Loucy (cell line): ENCODE results near the gene HAUS8.

ENCODE experiments used
- H2AFZ ChIP-seq: fragments of 200-600 bp; sonication (generic); 2 replicates; pipeline ENCODE4 v1.6.0; 2016; ENCODE audit warnings: antibody characterized with exemption, mild to moderate bottlenecking, low read length, moderate library complexity
- H3F3A ChIP-seq: fragments of 200-600 bp; 2 replicates; pipeline ENCODE4 v1.6.0; 2016; ENCODE audit warnings: antibody characterized with exemption, low read depth, mild to moderate bottlenecking
- H3K27me3 ChIP-seq: fragments of 200-600 bp; sonication (generic); 2 replicates; pipeline ENCODE4 v1.6.1; 2014; ENCODE audit warnings: low read length, mild to moderate bottlenecking; ENCODE audit not compliant: insufficient read depth, poor library complexity, severe bottlenecking
- H3K36me3 ChIP-seq: fragments of 200-600 bp; sonication (generic); 2 replicates; pipeline ENCODE4 v1.6.1; 2016; ENCODE audit warnings: low read length; ENCODE audit not compliant: insufficient read depth
- H3K4me1 ChIP-seq: fragments of 200-600 bp; sonication (generic); 2 replicates; pipeline ENCODE4 v1.5.1; 2014; ENCODE audit warnings: low read length, mild to moderate bottlenecking; ENCODE audit not compliant: insufficient read depth, poor library complexity, severe bottlenecking
- H3K4me2 ChIP-seq: fragments of 200-600 bp; sonication (generic); 2 replicates; pipeline ENCODE4 v1.6.0; 2014; ENCODE audit warnings: antibody characterized with exemption, low read length, low read depth, mild to moderate bottlenecking; ENCODE audit not compliant: poor library complexity, severe bottlenecking
- H3K4me3 ChIP-seq: fragments of 200-600 bp; sonication (generic); 2 replicates; pipeline ENCODE4 v1.5.1; 2014; ENCODE audit warnings: low read length, mild to moderate bottlenecking, mixed read lengths; ENCODE audit not compliant: poor library complexity, severe bottlenecking
- H3K79me2 ChIP-seq: fragments of 200-600 bp; sonication (generic); 2 replicates; pipeline ENCODE4 v1.6.1; 2014; ENCODE audit warnings: low read length; ENCODE audit not compliant: insufficient read depth
- H3K9ac ChIP-seq: fragments of 200-600 bp; sonication (generic); 2 replicates; pipeline ENCODE4 v1.6.0; 2014; ENCODE audit warnings: mild to moderate bottlenecking, low read depth, low read length, moderate library complexity; ENCODE audit not compliant: poor library complexity, severe bottlenecking
- H3K9me2 ChIP-seq: fragments of 200-600 bp; sonication (generic); replicated peaks from 2 replicates; pipeline ENCODE4 v1.6.1; 2016; ENCODE audit warnings: low read depth, low read length, mixed read lengths
- H3K9me3 ChIP-seq: fragments of 200-600 bp; sonication (generic); 2 replicates; pipeline ENCODE4 v1.6.1; 2014; ENCODE audit warnings: mild to moderate bottlenecking, antibody characterized with exemption, low read length, low read depth; ENCODE audit not compliant: insufficient read depth
- H4K20me1 ChIP-seq: fragments of 200-600 bp; sonication (generic); 2 replicates; pipeline ENCODE4 v1.6.0; 2014; ENCODE audit warnings: antibody characterized with exemption, low read length, mild to moderate bottlenecking; ENCODE audit not compliant: insufficient read depth, poor library complexity, severe bottlenecking
- CTCF ChIP-seq: fragments of 200-600 bp; sonication (generic); conservative IDR thresholded peaks from 2 replicates; pipeline ENCODE4 v1.5.1; 2014; ENCODE audit warnings: mild to moderate bottlenecking, antibody characterized with exemption, low read length
- EZH2phosphoT487 ChIP-seq: fragments of 200-600 bp; IDR thresholded peaks from 2 replicates; pipeline ENCODE4 v1.6.1; 2018; ENCODE audit warnings: antibody characterized with exemption, mild to moderate bottlenecking, moderate library complexity, borderline replicate concordance

HAUS8 gene

DNA sequence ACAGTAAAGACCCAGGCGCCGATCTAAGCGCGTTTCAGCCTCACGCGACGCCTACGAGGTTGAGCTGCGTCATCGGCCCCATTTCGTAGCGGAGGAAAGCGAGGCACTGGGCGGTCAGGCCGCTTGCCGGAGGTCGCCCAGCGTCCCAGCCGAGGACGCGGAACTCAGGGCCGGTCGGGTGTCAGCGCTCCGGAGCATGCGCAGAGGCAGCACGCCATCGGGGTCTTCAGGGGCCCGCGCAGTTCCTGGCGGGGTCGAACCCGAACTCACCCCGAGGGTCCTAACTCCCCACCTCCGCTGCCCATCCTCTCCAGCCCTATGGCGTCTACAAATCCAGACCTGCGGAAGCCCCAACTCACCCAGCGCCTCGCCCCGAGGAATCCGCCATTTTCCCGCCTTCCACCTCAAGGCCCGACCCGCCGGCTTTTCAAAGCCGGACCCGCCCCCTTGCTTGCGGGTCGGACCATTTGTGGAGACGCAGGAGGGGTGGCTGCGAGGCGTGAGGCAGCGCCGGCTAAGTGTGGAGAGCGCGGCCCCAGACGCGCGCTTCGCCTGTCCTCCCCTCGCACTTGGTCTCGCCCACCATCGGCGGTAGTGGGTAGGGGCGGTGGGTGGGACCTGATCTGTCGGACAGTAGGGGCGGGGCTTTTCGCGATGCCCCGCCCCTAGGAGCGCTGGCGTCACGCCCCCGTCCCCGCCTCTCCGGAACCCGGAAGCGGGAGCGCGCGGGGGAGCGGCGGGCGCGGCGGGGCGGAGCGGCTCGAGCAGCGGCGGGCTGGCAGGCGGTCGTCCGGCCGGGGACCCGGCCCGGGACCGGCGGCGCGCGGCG lies at the start of gene HAUS8, which contains the start of gene MYO9B:
Gene HAUS8 (minus strand): TSS at position 418 of the 829 bp plus-strand sequence. CDS start 30 bp downstream, at position 388.
Gene MYO9B (plus strand): TSS at position 743 of the 829 bp plus-strand sequence. CDS start 25,941 bp downstream, outside the sequence.
- Histone ChIP-seq H3F3A (no peaks in the 10 kb centered on the region), H3K36me3 (peaks cover 6% of the 10 kb centered on the region; the same call in 1 of the 2 replicates), H3K79me2 (peaks cover 93% of the 10 kb centered on the region), H3K4me3 (peak within 1 kb of the TSS; percentile 99), H3K9me2 (no peaks in the 10 kb centered on the region), H3K9me3 (no peaks in the 10 kb centered on the region), H4K20me1 (peaks cover 59% of the 10 kb centered on the region), H3K4me1 (peaks cover 47% of the 10 kb centered on the region), H3K27me3 (no peaks in the 10 kb centered on the region), H3K4me2 (peak within 1 kb of the TSS; percentile 100), H2AFZ (peak within 1 kb of the TSS; percentile 90), H3K9ac (peak within 1 kb of the TSS; percentile 96)
- TF ChIP-seq CTCF (no peak), EZH2phosphoT487 (no peak)

GRCh38 chr19:17124025-17124424 lies 48.8 kb upstream of the HAUS8 start:
- TF ChIP-seq EZH2phosphoT487 (no peak), CTCF (no peak)
- Histone ChIP-seq H3K9me3 (no peaks in the 10 kb centered on the region), H3K79me2 (peaks cover 3% of the 10 kb centered on the region; the same call in 1 of the 2 replicates), H3F3A (no peaks in the 10 kb centered on the region), H3K9me2 (no peaks in the 10 kb centered on the region), H3K27me3 (no peaks in the 10 kb centered on the region), H3K4me1 (no peaks in the 10 kb centered on the region), H3K36me3 (peaks cover 27% of the 10 kb centered on the region; the same call in 1 of the 2 replicates), H3K4me3 (no peak overlapping the region), H3K9ac (no peak overlapping the region), H3K4me2 (no peak overlapping the region), H2AFZ (no peak overlapping the region), H4K20me1 (no peaks in the 10 kb centered on the region)

GRCh38 chr19:17123041-17123440 lies 47.8 kb upstream of the HAUS8 start:
- Histone ChIP-seq H3K9ac (no peak overlapping the region), H3K4me2 (no peak overlapping the region), H3K9me2 (no peaks in the 10 kb centered on the region), H3K36me3 (peaks cover 27% of the 10 kb centered on the region; the same call in 1 of the 2 replicates), H3K79me2 (peaks cover 7% of the 10 kb centered on the region; the same call in 1 of the 2 replicates), H2AFZ (no peak overlapping the region), H3K27me3 (no peaks in the 10 kb centered on the region), H3K4me1 (no peaks in the 10 kb centered on the region), H4K20me1 (peaks cover 4% of the 10 kb centered on the region), H3K4me3 (no peak overlapping the region), H3F3A (no peaks in the 10 kb centered on the region), H3K9me3 (no peaks in the 10 kb centered on the region)
- TF ChIP-seq EZH2phosphoT487 = no peak
- TF ChIP-seq CTCF = no peak
